H1 (cell line): ENCODE measurements around the gene RGS3. TPM values are rescaled to one million over a fixed set of nuclear protein-coding genes. Genes with fewer than 3 reads are reported as not detected.

Experiments used
- CTCF ChIA-PET: fragments of 300-600 bp; sonication (Branson Sonifier 250); formaldehyde crosslinking; loops from one replicate; lab custom pipeline; 2021; ENCODE audit not compliant: partially characterized antibody; lab: Charles Lee
- POLR2A ChIA-PET: fragments of 300-600 bp; sonication (Branson Sonifier 250); formaldehyde crosslinking; loops from one replicate; lab custom pipeline; 2021; ENCODE audit warnings: inconsistent platforms; ENCODE audit not compliant: partially characterized antibody; lab: Charles Lee
- DNase-seq, 2 experiments: peaks; one replicate each; pipeline versions ENCODE4 v3.0.0 to v3.0.0-alpha.2; 2010 to 2022; ENCODE audit warnings: low spot score in 2 of 2, low read depth in 1 of 2, mixed read lengths in 1 of 2
- FAIRE-seq: peaks from 2 replicates; lab custom pipeline; 2011; peaks lifted over from hg19 to GRCh38; lab: Jason Lieb, UNC
- H2AFZ ChIP-seq: 2 replicates; pipeline ENCODE4 v1.8.1; 2012; ENCODE audit warnings: low read length, inconsistent platforms
- H2AK5ac ChIP-seq: 2 replicates; pipeline ENCODE4 v1.6.1; 2013; ENCODE audit warnings: low read depth, low read length
- H2BK120ac ChIP-seq: replicated peaks from 2 replicates; pipeline ENCODE3; 2013; ENCODE audit warnings: low read depth, low read length, inconsistent platforms
- H2BK12ac ChIP-seq: 2 replicates; pipeline ENCODE4 v1.6.1; 2013; ENCODE audit warnings: low read depth, low read length
- H2BK15ac ChIP-seq: 2 replicates; pipeline ENCODE4 v1.6.1; 2013; ENCODE audit warnings: low read length
- H2BK20ac ChIP-seq: 2 replicates; pipeline ENCODE4 v1.6.1; 2013; ENCODE audit warnings: low read length
- H2BK5ac ChIP-seq: 2 replicates; pipeline ENCODE4 v1.6.1; 2013; ENCODE audit warnings: low read depth, low read length
- H3K14ac ChIP-seq: 2 replicates; pipeline ENCODE4 v1.6.1; 2013; ENCODE audit warnings: inconsistent platforms; ENCODE audit not compliant: insufficient read length
- H3K18ac ChIP-seq: 2 replicates; pipeline ENCODE4 v1.6.1; 2013; ENCODE audit warnings: low read length; ENCODE audit errors: extremely low read depth
- H3K23ac ChIP-seq: 2 replicates; pipeline ENCODE4 v1.6.1; 2013; ENCODE audit warnings: inconsistent platforms; ENCODE audit not compliant: insufficient read length
- H3K23me2 ChIP-seq: 2 replicates; pipeline ENCODE4 v1.6.1; 2013; ENCODE audit warnings: low read depth, low read length
- H3K27ac ChIP-seq: 2 replicates; pipeline ENCODE4 v1.6.1; 2011; ENCODE audit warnings: low read depth, low read length, inconsistent platforms
- H3K27me3 ChIP-seq, 4 experiments: replicated peaks in 1 of 4; 1 replicate in 1 of 4; 2 replicates in 3 of 4; pipeline versions ENCODE4 v1.6.1 to v1.8.1; 2011 to 2013; ENCODE audit warnings: low read length in 3 of 4, mild to moderate bottlenecking in 3 of 4, inconsistent platforms in 2 of 4, mixed read lengths in 2 of 4, moderate library complexity in 1 of 4; ENCODE audit not compliant: control insufficient read depth in 3 of 4, insufficient read depth in 3 of 4; ENCODE audit errors: extremely low read depth in 1 of 4
- H3K36me3 ChIP-seq, 4 experiments: 2 replicates each; pipeline versions ENCODE4 v1.6.1 to v1.8.1; 2011 to 2013; ENCODE audit warnings: mild to moderate bottlenecking in 4 of 4, low read length in 3 of 4, moderate library complexity in 2 of 4, control low read depth in 1 of 4, inconsistent platforms in 1 of 4; ENCODE audit not compliant: insufficient read depth in 4 of 4, control insufficient read depth in 2 of 4
- H3K4ac ChIP-seq: replicated peaks from 2 replicates; pipeline ENCODE3; 2013; ENCODE audit warnings: low read length, low read depth, mixed read lengths, inconsistent platforms; ENCODE audit not compliant: insufficient read length
- H3K4me1 ChIP-seq, 4 experiments: replicated peaks in 1 of 4; 1 replicate in 1 of 4; 2 replicates in 3 of 4; pipeline versions ENCODE4 v1.6.1 to v1.8.1; 2011 to 2013; ENCODE audit warnings: low read length in 3 of 4, inconsistent platforms in 2 of 4, mixed read lengths in 1 of 4; ENCODE audit not compliant: insufficient read depth in 4 of 4, control insufficient read depth in 3 of 4
- H3K4me2 ChIP-seq, 2 experiments: 2 replicates each; pipeline versions ENCODE4 v1.6.1 to v1.8.1; 2011 to 2013; ENCODE audit warnings: low read depth in 2 of 2, low read length in 2 of 2, control low read depth in 1 of 2, inconsistent platforms in 1 of 2, mild to moderate bottlenecking in 1 of 2; ENCODE audit not compliant: insufficient read depth in 1 of 2
- H3K4me3 ChIP-seq, 4 experiments: fragments of 200-600, 300-600 bp in 1 of 4; sonication (generic), shearing (Covaris generic), sonication (Bioruptor Twin) in 1 of 4; 2 replicates each; pipeline versions ENCODE4 v1.5.1 to v1.8.1; 2011 to 2016; ENCODE audit warnings: low read length in 4 of 4, low read depth in 3 of 4, control low read depth in 2 of 4, inconsistent platforms in 2 of 4, mild to moderate bottlenecking in 2 of 4, mixed read lengths in 1 of 4, moderate library complexity in 1 of 4; ENCODE audit not compliant: insufficient read depth in 2 of 4; ENCODE audit errors: extremely low read depth in 1 of 4
- H3K56ac ChIP-seq: replicated peaks from 2 replicates; pipeline ENCODE3; 2013; ENCODE audit warnings: low read depth, mild to moderate bottlenecking, mixed read lengths, low read length, inconsistent platforms; ENCODE audit not compliant: insufficient read length
- H3K79me1 ChIP-seq: 2 replicates; pipeline ENCODE4 v1.6.1; 2013; ENCODE audit warnings: low read depth, low read length, control low read depth
- H3K79me2 ChIP-seq, 2 experiments: 2 replicates each; pipeline versions ENCODE4 v1.6.1 to v1.8.1; 2012 to 2013; ENCODE audit warnings: low read length in 2 of 2, mild to moderate bottlenecking in 2 of 2, inconsistent platforms in 1 of 2; ENCODE audit not compliant: insufficient read depth in 2 of 2, control insufficient read depth in 1 of 2
- H3K9ac ChIP-seq, 4 experiments: replicated peaks in 1 of 4; 1 replicate in 1 of 4; 2 replicates in 3 of 4; pipeline versions ENCODE4 v1.6.1 to v1.8.1; 2011 to 2013; ENCODE audit warnings: low read depth in 3 of 4, low read length in 3 of 4, control low read depth in 2 of 4, mild to moderate bottlenecking in 2 of 4, moderate library complexity in 2 of 4, inconsistent platforms in 1 of 4; ENCODE audit errors: extremely low read depth in 1 of 4
- H3K9me3 ChIP-seq, 2 experiments: 2 replicates each; pipeline versions ENCODE4 v1.6.1 to v1.8.1; 2012 to 2013; ENCODE audit warnings: mild to moderate bottlenecking in 2 of 2, moderate library complexity in 2 of 2, control low read depth in 1 of 2, inconsistent platforms in 1 of 2, low read depth in 1 of 2, low read length in 1 of 2, mixed read lengths in 1 of 2; ENCODE audit not compliant: insufficient read depth in 2 of 2
- H4K20me1 ChIP-seq, 2 experiments: replicated peaks in 1 of 2; 2 replicates each; pipeline versions ENCODE3 to v1.8.1; 2011 to 2013; ENCODE audit warnings: inconsistent platforms in 2 of 2, low read length in 2 of 2, mild to moderate bottlenecking in 1 of 2; ENCODE audit not compliant: insufficient read depth in 2 of 2, control insufficient read depth in 1 of 2
- H4K5ac ChIP-seq: 2 replicates; pipeline ENCODE4 v1.6.1; 2013; ENCODE audit warnings: low read length, low read depth, mixed read lengths, inconsistent platforms; ENCODE audit not compliant: insufficient read length
- H4K8ac ChIP-seq: 2 replicates; pipeline ENCODE4 v1.8.0; 2013; ENCODE audit warnings: mild to moderate bottlenecking, moderate library complexity, low read length, inconsistent platforms; ENCODE audit not compliant: insufficient read depth; ENCODE audit errors: extremely low read depth
- H4K91ac ChIP-seq: replicated peaks from 2 replicates; pipeline ENCODE3; 2013; ENCODE audit warnings: low read length, mixed read lengths, inconsistent platforms; ENCODE audit not compliant: insufficient read length
- BCL11A ChIP-seq, 2 experiments: IDR thresholded peaks; one replicate each; pipeline ENCODE4 v1.6.1; 2011; ENCODE audit warnings: low read depth in 2 of 2, low read length in 2 of 2, mild to moderate bottlenecking in 2 of 2
- E2F6 ChIP-seq: IDR thresholded peaks from 2 replicates; pipeline ENCODE4 v1.6.1; 2012; ENCODE audit warnings: inconsistent platforms
- HDAC6 ChIP-seq: IDR thresholded peaks from one replicate; pipeline ENCODE4 v1.7.1; 2012; ENCODE audit warnings: low read depth, mild to moderate bottlenecking, inconsistent platforms, low read length, moderate library complexity
- NANOG ChIP-seq: IDR thresholded peaks from 2 replicates; pipeline ENCODE4 v1.6.1; 2011; ENCODE audit warnings: low read length, low read depth, mild to moderate bottlenecking, inconsistent platforms; ENCODE audit not compliant: insufficient read depth, poor library complexity, severe bottlenecking
- POLR2AphosphoS5 ChIP-seq: IDR thresholded peaks from 2 replicates; pipeline ENCODE4 v1.6.1; 2011; ENCODE audit warnings: low read depth, low read length
- RNF2 ChIP-seq: fragments of 200-900, 300-1000 bp; sonication (generic); IDR thresholded peaks from 2 replicates; pipeline ENCODE4 v1.7.1; 2016; ENCODE audit warnings: borderline replicate concordance, low read depth, mild to moderate bottlenecking, antibody characterized with exemption, low read length; ENCODE audit not compliant: poor library complexity, severe bottlenecking; ENCODE audit errors: missing control alignments
- WGBS, 2 experiments: shearing (Covaris generic) in 1 of 2; methylation state at CpG; one replicate each; pipeline versions ENCODE4 v1.1.6 to v1.1.7; 2013 to 2015; ENCODE audit warnings: low lambda C conversion rate in 2 of 2, mixed read lengths in 2 of 2, inconsistent platforms in 1 of 2, low coverage in 1 of 2, missing lambda C conversion rate in 1 of 2; ENCODE audit not compliant: insufficient replicate concordance in 2 of 2, insufficient coverage in 1 of 2, insufficient read length in 1 of 2; ENCODE audit errors: extremely low coverage in 1 of 2, missing lambda C conversion rate in 1 of 2; 5-methylcytosine and 5-hydroxymethylcytosine counted together
- polyA plus RNA-seq, 7 experiments: library from polyadenylated mRNA; depleted of rRNA in 3 of 7; stranded (reverse) in 5 of 7; unstranded in 2 of 7; fragments of >200 nt in 5 of 7; fragments of 200-250 nt in 2 of 7; gene quantifications; 1 replicate in 5 of 7; 2 replicates in 1 of 7; 4 replicates in 1 of 7; pipeline versions ENCODE4 v1.2.1 to v1.2.3, GENCODE V29; 2011 to 2013; ENCODE audit warnings: missing spikeins in 2 of 7, mixed read lengths in 2 of 7
- total RNA-seq: library from RNA; stranded (reverse); fragmentation: NEBNext Ultra II Directional; extraction: Animal tissue kit (Norgen Biotek cat#: 25700); gene quantifications from 2 replicates; pipeline ENCODE4 v1.2.1, GENCODE V29; 2021

The RGS3 gene
- total and polyA plus RNA-seq, 2 of the 8 experiments (the other 6 are each of a cell fraction or from before 2014, with no cell fraction given) = 12.6 to 18.2 TPM

- Histone ChIP-seq H2BK5ac (no peak overlapping the region), H3K9me3 (no peaks in the 10 kb centered on the region), H2AK5ac (no peak overlapping the region), H2BK20ac (no peak overlapping the region), H3K27me3 (no peaks in the 10 kb centered on the region), H3K36me3 (no peaks in the 10 kb centered on the region), H3K18ac (no peak overlapping the region), H2AFZ (no peak overlapping the region), H3K56ac (no peak overlapping the region), H3K79me1 (no peaks in the 10 kb centered on the region), H3K4me2 (no peak overlapping the region), H3K4ac (no peak overlapping the region), H2BK15ac (no peak overlapping the region), H3K27ac (no peak overlapping the region), H4K5ac (no peak overlapping the region), H3K23me2 (no peaks in the 10 kb centered on the region), H4K20me1 (no peaks in the 10 kb centered on the region), H2BK120ac (no peak overlapping the region), H3K9ac (no peak overlapping the region), H2BK12ac (no peak overlapping the region), H3K4me1 (peaks cover 0 to 2% (median 0%) of the 10 kb centered on the region in 4 experiments; a peak in 1 of 7 replicates), H4K8ac (no peak overlapping the region), H4K91ac (no peak overlapping the region), H3K79me2 (no peaks in the 10 kb centered on the region), H3K4me3 (no peak overlapping the region), H3K23ac (no peak overlapping the region), H3K14ac (no peak overlapping the region)
- ChIA-PET POLR2A (interaction anchor here (0.8 to 1.3 kb wide), 3 partner anchors 14 to 69 kb away, joined by 3 read pairs; no protein-coding TSS in a partner anchor), CTCF (interaction anchor here (0.7 to 10.2 kb wide), 10 partner anchors 9 to 131 kb away, joined by 3 to 67 read pairs (median 4); no protein-coding TSS in a partner anchor)
- FAIRE-seq (no peak), DNase-seq (no peak)
- 94% methylated on average over 4 of the region's 4 CpGs; no CpG with 5 or more reads in 1 of the 2 experiments for WGBS, 2 experiments
- TF ChIP-seq HDAC6 (no peak), NANOG (no peak), POLR2AphosphoS5 (no peak), RNF2 (no peak), BCL11A (IDR thresholded peaks at IDR 0.05; ENCODE audit: low read depth in 2 of 2, low read length in 2 of 2) (no peak), E2F6 (no peak)
Measured at GRCh38 chr9:113525205-113525604, 61.7 kb downstream of the RGS3 start.
